Cerebellar cortex (tissue), 1 donor: Measurements from ENCODE around the gene KCND3.
A peak's percentile ranks its signal among the peaks of the same experiment; 100 is the strongest.

Experiments
- DNase-seq: peaks from one replicate; pipeline ENCODE4 v3.0.0-alpha.2; 2015; ENCODE audit warnings: low spot score

Gene KCND3

GRCh38 chr1:111848852-111849545, 140.5 kb downstream of the KCND3 start:
- DNase-seq, result no peak

- no peak for DNase-seq
Observed at GRCh38 chr1:111847466-111847865, 142.0 kb downstream of the KCND3 start.

GRCh38 chr1:111846842-111847241, 142.6 kb downstream of the KCND3 start:
- DNase-seq, result no peak

- DNase-seq, result peak; percentile 90
Observed at GRCh38 chr1:111843177-111843576, 146.3 kb downstream of the KCND3 start.

- peak; percentile 86 for DNase-seq
Observed at GRCh38 chr1:111842411-111842810, 147.1 kb downstream of the KCND3 start.

- DNase-seq, result no peak
Observed at GRCh38 chr1:111841746-111842145, 147.7 kb downstream of the KCND3 start.

- no peak for DNase-seq
Observed at GRCh38 chr1:111841189-111841588, 148.3 kb downstream of the KCND3 start.

- DNase-seq, result peak; percentile 58
Observed at GRCh38 chr1:111837393-111837792, 152.1 kb downstream of the KCND3 start.

- no peak for DNase-seq
Observed at GRCh38 chr1:111836111-111836510, 153.4 kb downstream of the KCND3 start.

GRCh38 chr1:111835514-111835913, 154.0 kb downstream of the KCND3 start:
- DNase-seq, result no peak

- no peak for DNase-seq
Observed at GRCh38 chr1:111834956-111835355, 154.5 kb downstream of the KCND3 start.

GRCh38 chr1:111833334-111833733, 156.1 kb downstream of the KCND3 start:
- DNase-seq, result peak; percentile 89

- peak; percentile 87 for DNase-seq
Observed at GRCh38 chr1:111832521-111833155, 156.8 kb downstream of the KCND3 start.

GRCh38 chr1:111831153-111831552, 158.3 kb downstream of the KCND3 start:
- no peak for DNase-seq

GRCh38 chr1:111827946-111828345, 161.5 kb downstream of the KCND3 start:
- no peak for DNase-seq

GRCh38 chr1:111826278-111826677, 163.2 kb downstream of the KCND3 start:
- no peak for DNase-seq

GRCh38 chr1:111825217-111825616, 164.3 kb downstream of the KCND3 start:
- DNase-seq, result no peak

GRCh38 chr1:111822138-111822537, 167.3 kb downstream of the KCND3 start:
- DNase-seq, result no peak

GRCh38 chr1:111821121-111821745, 168.2 kb downstream of the KCND3 start:
- no peak for DNase-seq

GRCh38 chr1:111819566-111820263, 169.8 kb downstream of the KCND3 start:
- DNase-seq, result no peak

GRCh38 chr1:111818546-111818945, 170.9 kb downstream of the KCND3 start:
- no peak for DNase-seq

- DNase-seq, result peak; percentile 66
Observed at GRCh38 chr1:111818081-111818480, 171.4 kb downstream of the KCND3 start.

GRCh38 chr1:111814642-111815041, 174.8 kb downstream of the KCND3 start:
- DNase-seq, result no peak
